ENCODE measurements around the gene AP2B1.
"Not testable (repeated sequence)": the region's sequence is repeated elsewhere in the genome, so short reads cannot be mapped to it uniquely, and the experiment has no call there.

AP2B1 gene

GRCh38 chr17:35748979-35749378, 161.9 kb downstream of the AP2B1 start:
- no peak for DNase-seq (ENCODE audit: low read depth)

- no peak for DNase-seq (ENCODE audit: low read depth)
Observed at GRCh38 chr17:35749560-35750412, 162.7 kb downstream of the AP2B1 start.

- DNase-seq (ENCODE audit: low read depth), result no peak
Observed at GRCh38 chr17:35750526-35751395, 163.6 kb downstream of the AP2B1 start.

- not testable (repeated sequence) for DNase-seq (ENCODE audit: low read depth)
Observed at GRCh38 chr17:35751541-35751940, 164.4 kb downstream of the AP2B1 start.

GRCh38 chr17:35752471-35752870, 165.3 kb downstream of the AP2B1 start:
- DNase-seq (ENCODE audit: low read depth), result no peak

- no peak for DNase-seq (ENCODE audit: low read depth)
Observed at GRCh38 chr17:35752945-35753764, 166.0 kb downstream of the AP2B1 start, which contains the start of gene GAS2L2. Gene GAS2L2, minus strand, starts transcription at chr17:35753239. Its CDS starts 389 bp downstream, at chr17:35752850.

GRCh38 chr17:35757243-35757642, 170.1 kb downstream of the AP2B1 start:
- no peak for DNase-seq (ENCODE audit: low read depth)

- no peak for DNase-seq (ENCODE audit: low read depth)
Observed at GRCh38 chr17:35760587-35760986, 173.5 kb downstream of the AP2B1 start, which contains the start of gene C17orf50. Gene C17orf50, plus strand, starts transcription at chr17:35760887. Its CDS starts 55 bp downstream, at chr17:35760942.

GRCh38 chr17:35761601-35762000, 174.5 kb downstream of the AP2B1 start:
- no peak for DNase-seq (ENCODE audit: low read depth)

GRCh38 chr17:35763767-35764122, 176.6 kb downstream of the AP2B1 start:
- DNase-seq (ENCODE audit: low read depth), result no peak

- DNase-seq (ENCODE audit: low read depth), result peak; percentile 67
Observed at GRCh38 chr17:35764123-35764991, 177.2 kb downstream of the AP2B1 start.

GRCh38 chr17:35765086-35765710, 178.1 kb downstream of the AP2B1 start:
- DNase-seq (ENCODE audit: low read depth), result no peak

GRCh38 chr17:35765756-35766488, 178.8 kb downstream of the AP2B1 start:
- DNase-seq (ENCODE audit: low read depth), result no peak

GRCh38 chr17:35766489-35766877, 179.4 kb downstream of the AP2B1 start:
- no peak for DNase-seq (ENCODE audit: low read depth)

GRCh38 chr17:35766903-35767510, 179.9 kb downstream of the AP2B1 start:
- DNase-seq (ENCODE audit: low read depth), result no peak

GRCh38 chr17:35768797-35769196, 181.7 kb downstream of the AP2B1 start:
- no peak for DNase-seq (ENCODE audit: low read depth)

- DNase-seq (ENCODE audit: low read depth), result no peak
Observed at GRCh38 chr17:35769895-35770486, 182.9 kb downstream of the AP2B1 start.

- no peak for DNase-seq (ENCODE audit: low read depth)
Observed at GRCh38 chr17:35773129-35773528, 186.0 kb downstream of the AP2B1 start.
